Lower lobe of right lung (tissue), 2 donors: ENCODE measurements around the gene APOE. TPM values are rescaled to one million over a fixed set of nuclear protein-coding genes. Genes with fewer than 3 reads are reported as not detected.

Experiments
- ATAC-seq, 2 donors: fragments of 200-7000 bp; cut with Tn5 transposase; one replicate each; pipeline ENCODE4 v1.9.1; 2020 to 2022; ENCODE audit warnings: mild to moderate bottlenecking in 2 of 2, moderate library complexity in 2 of 2
- DNase-seq: peaks from one replicate; pipeline ENCODE4 v3.0.0-alpha.2; 2020
- H3K27ac ChIP-seq: fragments of 200-600 bp; one replicate; pipeline ENCODE4 v1.8.0; 2022
- H3K27me3 ChIP-seq: fragments of 200-600 bp; one replicate; pipeline ENCODE4 v1.8.0; 2022; ENCODE audit warnings: low read depth
- H3K36me3 ChIP-seq: fragments of 200-600 bp; one replicate; pipeline ENCODE4 v1.8.0; 2022; ENCODE audit warnings: mild to moderate bottlenecking
- H3K4me1 ChIP-seq: fragments of 200-600 bp; one replicate; pipeline ENCODE4 v1.8.0; 2022
- H3K4me3 ChIP-seq: fragments of 200-600 bp; one replicate; pipeline ENCODE4 v1.8.0; 2022; ENCODE audit warnings: mild to moderate bottlenecking
- H3K9me3 ChIP-seq: fragments of 200-600 bp; one replicate; pipeline ENCODE4 v1.8.0; 2022
- CTCF ChIP-seq: fragments of 200-600 bp; IDR thresholded peaks from one replicate; pipeline ENCODE4 v1.8.0; 2022; ENCODE audit warnings: antibody characterized with exemption, mild to moderate bottlenecking
- intact Hi-C: fragments of 100-400 bp; cut with DNase I; formaldehyde crosslinking; loops from one replicate; pipeline ENCODE4 v1.11.0; 2022
- total RNA-seq: library from RNA; stranded (reverse); fragmentation: NEBNext Ultra II Directional; extraction: Animal tissue kit (Norgen Biotek cat#: 25700); gene quantifications from one replicate; pipeline ENCODE4 v1.2.1, GENCODE V29; 2021
- donor health status: DM: no; HTN: yes; CAD: no; lungs with severe emphysema.

Gene APOE
- total RNA-seq, 1 donor from 2014 or later, result 447 TPM

GRCh38 chr19:44872661-44873060 lies 32.9 kb upstream of the APOE start:
- Histone ChIP-seq H3K36me3 (peaks cover 80% of the 10 kb centered on the region), H3K4me3 (no peak overlapping the region), H3K27ac (no peak overlapping the region), H3K4me1 (peaks cover 22% of the 10 kb centered on the region), H3K9me3 (no peaks in the 10 kb centered on the region), H3K27me3 (no peaks in the 10 kb centered on the region)
- intact Hi-C loops, result no loop called here
- TF ChIP-seq CTCF, result no peak
- DNase-seq (no peak), ATAC-seq (no peak)

GRCh38 chr19:44874317-44874716 lies 31.3 kb upstream of the APOE start:
- H3K4me3 ChIP-seq, result no peak overlapping the region
- intact Hi-C loops, result no loop called here
- no peak overlapping the region for H3K27ac ChIP-seq
- DNase-seq (no peak), ATAC-seq (no peak)
- H3K9me3 ChIP-seq, result no peaks in the 10 kb centered on the region
- peaks cover 84% of the 10 kb centered on the region for H3K36me3 ChIP-seq
- TF ChIP-seq CTCF, result no peak
- H3K4me1 ChIP-seq, result peaks cover 14% of the 10 kb centered on the region
- H3K27me3 ChIP-seq, result no peaks in the 10 kb centered on the region

GRCh38 chr19:44875666-44876451 lies 29.7 kb upstream of the APOE start:
- peaks cover 85% of the 10 kb centered on the region for H3K36me3 ChIP-seq
- no peaks in the 10 kb centered on the region for H3K27me3 ChIP-seq
- no peak for ATAC-seq
- no peak for TF ChIP-seq CTCF
- no peak for DNase-seq
- H3K9me3 ChIP-seq, result no peaks in the 10 kb centered on the region
- no peak overlapping the region for H3K27ac ChIP-seq
- intact Hi-C loops, result no loop called here
- H3K4me3 ChIP-seq, result no peak overlapping the region
- no peaks in the 10 kb centered on the region for H3K4me1 ChIP-seq

GRCh38 chr19:44876930-44877535 lies 28.6 kb upstream of the APOE start:
- no peak for ATAC-seq
- H3K36me3 ChIP-seq, result peaks cover 73% of the 10 kb centered on the region

More at GRCh38 chr19:44876930-44877535, 28.6 kb upstream of the APOE start:
- intact Hi-C loops, result no loop called here
- Histone ChIP-seq H3K9me3 (no peaks in the 10 kb centered on the region), H3K27me3 (no peaks in the 10 kb centered on the region), H3K27ac (no peak overlapping the region), H3K4me1 (no peaks in the 10 kb centered on the region), H3K4me3 (no peak overlapping the region)
- no peak for TF ChIP-seq CTCF
- DNase-seq, result no peak
